HG02852 (cell line): Measurements from ENCODE around the gene FHOD3.

Source experiments
- ATAC-seq: cut with Tn5 transposase; IDR thresholded peaks from one replicate; pipeline ENCODE4 v1.9.1; 2021; ENCODE audit warnings: mild to moderate bottlenecking, moderate library complexity; ENCODE audit not compliant: unreplicated experiment

FHOD3 gene

GRCh38 chr18:36378205-36378604 is 80.7 kb downstream of the FHOD3 start:
- no peak for ATAC-seq

GRCh38 chr18:36379435-36379984 is 82.0 kb downstream of the FHOD3 start:
- ATAC-seq = no peak

- no peak for ATAC-seq
Observed at GRCh38 chr18:36380173-36380827, 82.8 kb downstream of the FHOD3 start.

GRCh38 chr18:36381075-36381474 is 83.6 kb downstream of the FHOD3 start:
- no peak for ATAC-seq

- ATAC-seq = no peak
Observed at GRCh38 chr18:36382854-36383253, 85.3 kb downstream of the FHOD3 start.

GRCh38 chr18:36386150-36386920 is 88.8 kb downstream of the FHOD3 start:
- no peak for ATAC-seq

GRCh38 chr18:36387310-36387709 is 89.8 kb downstream of the FHOD3 start:
- no peak for ATAC-seq

GRCh38 chr18:36388310-36388709 is 90.8 kb downstream of the FHOD3 start:
- no peak for ATAC-seq

- ATAC-seq = no peak
Observed at GRCh38 chr18:36389027-36389426, 91.5 kb downstream of the FHOD3 start.

- no peak for ATAC-seq
Observed at GRCh38 chr18:36389811-36390581, 92.5 kb downstream of the FHOD3 start.

- no peak for ATAC-seq
Observed at GRCh38 chr18:36391426-36392145, 94.1 kb downstream of the FHOD3 start.

GRCh38 chr18:36392164-36392978 is 94.9 kb downstream of the FHOD3 start:
- no peak for ATAC-seq

- ATAC-seq = no peak
Observed at GRCh38 chr18:36392979-36393287, 95.4 kb downstream of the FHOD3 start.

- ATAC-seq = no peak
Observed at GRCh38 chr18:36394486-36394885, 97.0 kb downstream of the FHOD3 start.

GRCh38 chr18:36396190-36396589 is 98.7 kb downstream of the FHOD3 start:
- ATAC-seq = no peak

- no peak for ATAC-seq
Observed at GRCh38 chr18:36397033-36397432, 99.5 kb downstream of the FHOD3 start.

GRCh38 chr18:36398419-36398818 is 100.9 kb downstream of the FHOD3 start:
- ATAC-seq = no peak

GRCh38 chr18:36399055-36399454 is 101.5 kb downstream of the FHOD3 start:
- ATAC-seq = no peak

GRCh38 chr18:36401462-36401861 is 103.9 kb downstream of the FHOD3 start:
- ATAC-seq = no peak

GRCh38 chr18:36402765-36403396 is 105.4 kb downstream of the FHOD3 start:
- ATAC-seq = no peak
